OCI-LY7 (cell line): ENCODE results near the gene YWHAQ. TPM values are rescaled to one million over a fixed set of nuclear protein-coding genes. Genes with fewer than 3 reads are reported as not detected.

Experiments
- BruUV-seq: library from RNA; stranded (reverse); fragments of 400-500 nt; replicated peaks from 2 replicates; lab custom pipeline; 2021; lab: Mats Ljungman, UMichigan
- CTCF ChIA-PET: fragments of 300-600 bp; sonication (Branson Sonifier 250); formaldehyde crosslinking; loops from one replicate; lab custom pipeline; 2022; ENCODE audit warnings: antibody characterized with exemption; ENCODE audit not compliant: unreplicated experiment; lab: Charles Lee
- POLR2A ChIA-PET: fragments of 300-600 bp; sonication (Branson Sonifier 250); formaldehyde crosslinking; loops from one replicate; lab custom pipeline; 2022; ENCODE audit warnings: antibody characterized with exemption; lab: Charles Lee
- DNase-seq: peaks from one replicate; pipeline ENCODE4 v3.0.0-alpha.2; 2015; ENCODE audit warnings: low spot score
- H2AFZ ChIP-seq: fragments of 200-600 bp; sonication (generic), shearing (Covaris generic); 2 replicates; pipeline ENCODE4 v1.6.1; 2014; ENCODE audit warnings: mild to moderate bottlenecking, antibody characterized with exemption, low read length, moderate library complexity
- H3K27ac ChIP-seq: fragments of 200-600 bp; sonication (generic); 2 replicates; pipeline ENCODE4 v1.5.1; 2014; ENCODE audit warnings: mixed run types, low read depth, mild to moderate bottlenecking, moderate library complexity, low read length, inconsistent platforms; ENCODE audit not compliant: poor library complexity, severe bottlenecking
- H3K36me3 ChIP-seq: fragments of 200-600 bp; sonication (generic); 2 replicates; pipeline ENCODE4 v1.6.1; 2014; ENCODE audit warnings: mild to moderate bottlenecking, antibody characterized with exemption, low read length, moderate library complexity, mixed read lengths; ENCODE audit not compliant: insufficient read depth
- H3K4me1 ChIP-seq: fragments of 200-600 bp; sonication (generic); 2 replicates; pipeline ENCODE4 v1.5.1; 2014; ENCODE audit warnings: mild to moderate bottlenecking, low read length; ENCODE audit not compliant: insufficient read depth, poor library complexity, severe bottlenecking
- H3K4me2 ChIP-seq: fragments of 200-600 bp; sonication (generic); 2 replicates; pipeline ENCODE4 v1.6.1; 2014; ENCODE audit warnings: mild to moderate bottlenecking, low read length
- H3K4me3 ChIP-seq: fragments of 200-600 bp; sonication (generic); 2 replicates; pipeline ENCODE4 v1.5.1; 2014; ENCODE audit warnings: mild to moderate bottlenecking, low read depth, low read length; ENCODE audit not compliant: poor library complexity, severe bottlenecking
- H3K79me2 ChIP-seq: fragments of 200-600 bp; sonication (generic); 2 replicates; pipeline ENCODE4 v1.6.1; 2016; ENCODE audit warnings: low read depth, mild to moderate bottlenecking, low read length, moderate library complexity, mixed read lengths; ENCODE audit not compliant: insufficient read depth
- H3K9me2 ChIP-seq: fragments of 200-600 bp; sonication (generic); 2 replicates; pipeline ENCODE4 v1.6.1; 2016; ENCODE audit warnings: mild to moderate bottlenecking, low read length, mixed read lengths; ENCODE audit not compliant: insufficient read depth
- H3K9me3 ChIP-seq: fragments of 200-600 bp; sonication (generic); 2 replicates; pipeline ENCODE4 v1.6.1; 2014; ENCODE audit warnings: mild to moderate bottlenecking, mixed run types, low read length, mixed read lengths
- H4K20me1 ChIP-seq: fragments of 200-600 bp; sonication (generic); 2 replicates; pipeline ENCODE4 v1.6.1; 2014; ENCODE audit warnings: mild to moderate bottlenecking, antibody characterized with exemption, low read length, moderate library complexity, mixed read lengths; ENCODE audit not compliant: insufficient read depth
- CTCF ChIP-seq: fragments of 200-600 bp; sonication (generic); conservative IDR thresholded peaks from 2 replicates; pipeline ENCODE4 v1.5.1; 2014; ENCODE audit warnings: mild to moderate bottlenecking, antibody characterized with exemption, low read length, moderate library complexity, mixed read lengths
- EZH2phosphoT487 ChIP-seq: fragments of 200-600 bp; sonication (generic); IDR thresholded peaks from 2 replicates; pipeline ENCODE4 v1.6.1; 2018; ENCODE audit warnings: low read depth, borderline replicate concordance, mild to moderate bottlenecking, mixed run types, antibody characterized with exemption, low read length, moderate library complexity, mixed read lengths
- intact Hi-C: fragments of 100-400 bp; cut with micrococcal nuclease; formaldehyde crosslinking; loops from one replicate; pipeline ENCODE4 v1.10.0; 2022; ENCODE audit not compliant: unreplicated experiment
- total RNA-seq, 2 experiments: library from RNA; depleted of rRNA in 1 of 2; stranded (reverse); fragments of >200 nt in 1 of 2; shearing (Covaris generic) in 1 of 2; gene quantifications; 2 replicates each; pipeline ENCODE4 v1.2.3, GENCODE V29; 2014 to 2022

YWHAQ gene
- total RNA-seq, 2 experiments from 2014 or later, result 181 to 252 TPM

GRCh38 chr2:9644021-9644420 lies 13.2 kb upstream of the YWHAQ start:
- ChIA-PET CTCF (interaction anchor here (0.6 kb wide), 1 partner anchor 20 kb away, joined by 3 read pairs; no protein-coding TSS in a partner anchor), POLR2A (no interaction called here)
- no TSS peak for BruUV-seq
- H3K4me1 ChIP-seq, result no peaks in the 10 kb centered on the region
- intact Hi-C loops, result no loop called here
- no peak overlapping the region for H3K4me2 ChIP-seq
- H3K79me2 ChIP-seq, result no peaks in the 10 kb centered on the region
- H3K9me3 ChIP-seq, result no peaks in the 10 kb centered on the region
- DNase-seq, result no peak
- H3K9me2 ChIP-seq, result no peaks in the 10 kb centered on the region
- TF ChIP-seq EZH2phosphoT487 (no peak), CTCF (no peak)
- no peaks in the 10 kb centered on the region for H4K20me1 ChIP-seq
- H3K27ac ChIP-seq, result no peak overlapping the region
- H3K4me3 ChIP-seq, result no peak overlapping the region
- no peaks in the 10 kb centered on the region for H3K36me3 ChIP-seq
- no peak overlapping the region for H2AFZ ChIP-seq

- TF ChIP-seq CTCF (no peak), EZH2phosphoT487 (no peak)
- POLR2A ChIA-PET, result no interaction called here
- no peak overlapping the region for H3K4me2 ChIP-seq
- H3K4me1 ChIP-seq, result no peaks in the 10 kb centered on the region
- no peak overlapping the region for H3K4me3 ChIP-seq
- no peaks in the 10 kb centered on the region for H3K9me2 ChIP-seq
- no peaks in the 10 kb centered on the region for H4K20me1 ChIP-seq
- no peak for DNase-seq
- H3K36me3 ChIP-seq, result no peaks in the 10 kb centered on the region
- intact Hi-C loops, result no loop called here
- no TSS peak for BruUV-seq
- H2AFZ ChIP-seq, result no peak overlapping the region
- no peaks in the 10 kb centered on the region for H3K79me2 ChIP-seq
- no peaks in the 10 kb centered on the region for H3K9me3 ChIP-seq
- CTCF ChIA-PET, result no interaction called here
- H3K27ac ChIP-seq, result no peak overlapping the region
Observed at GRCh38 chr2:9641641-9642040, 10.8 kb upstream of the YWHAQ start.

- Histone ChIP-seq H2AFZ (no peak overlapping the region), H3K4me1 (no peaks in the 10 kb centered on the region), H3K4me3 (no peak overlapping the region), H3K27ac (no peak overlapping the region), H3K79me2 (no peaks in the 10 kb centered on the region), H3K9me3 (no peaks in the 10 kb centered on the region), H3K4me2 (no peak overlapping the region), H4K20me1 (no peaks in the 10 kb centered on the region), H3K36me3 (no peaks in the 10 kb centered on the region), H3K9me2 (no peaks in the 10 kb centered on the region)
- no peak for TF ChIP-seq EZH2phosphoT487
- TF ChIP-seq CTCF, result no peak
- no peak for DNase-seq
- CTCF ChIA-PET, result no interaction called here
- POLR2A ChIA-PET, result interaction anchor here (0.7 kb wide), 1 partner anchor 15 kb away, joined by 3 read pairs; no protein-coding TSS in a partner anchor
- intact Hi-C loops, result no loop called here
- no TSS peak for BruUV-seq
Observed at GRCh38 chr2:9640403-9641104, 9.8 kb upstream of the YWHAQ start.
